ENCODE data around the gene SPATA22. TPM values are rescaled to one million over a fixed set of nuclear protein-coding genes. Genes with fewer than 3 reads are reported as not detected.
A peak's percentile ranks its signal among the peaks of the same experiment; 100 is the strongest.

Gene SPATA22
- total RNA-seq, 4 donors from 2014 or later = 1.6 TPM; not detected in 3

DNA sequence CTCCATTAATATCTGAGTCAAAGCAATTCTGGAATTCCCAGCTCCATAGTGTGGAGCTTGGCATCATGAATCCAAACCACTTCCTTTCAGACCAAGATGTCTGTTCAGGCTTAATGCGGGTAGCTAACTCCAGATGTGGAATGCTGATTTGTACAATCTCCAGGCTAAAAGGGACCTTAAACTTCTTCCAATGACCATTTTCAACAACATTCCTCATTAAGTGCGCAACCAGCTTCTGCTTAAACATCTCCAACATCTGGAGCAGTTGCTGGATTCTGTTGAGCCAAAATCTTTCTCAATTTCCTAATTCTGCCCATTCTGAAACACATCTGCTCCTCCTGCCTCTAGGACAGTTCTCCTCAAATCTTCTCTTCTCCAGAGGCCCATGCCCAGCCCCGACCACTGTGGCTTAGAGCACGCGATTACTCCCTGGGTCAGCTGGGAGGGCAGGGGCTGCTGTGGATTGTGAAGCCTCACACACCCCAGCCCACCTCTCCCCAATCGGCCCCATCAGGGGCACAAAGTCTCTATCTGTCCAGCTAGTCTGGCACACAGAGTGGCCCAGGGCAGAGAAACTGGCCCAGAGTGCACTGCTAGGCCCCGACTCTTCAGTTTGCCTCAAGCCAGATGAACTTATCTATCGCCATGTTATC is 40.4 kb upstream of the SPATA22 start:
- 58 to 69% methylated on average over 7 of the region's 8 CpGs for WGBS, 2 donors
- intact Hi-C loops (cut with DNase I; ENCODE audit: low total_unique reads) = no loop called here
- TF ChIP-seq POLR2A (IDR thresholded peaks at IDR 0.05) (no peak), CTCF (IDR thresholded peaks at IDR 0.05) (no peak)
- no peak overlapping the region for H3K4me3 ChIP-seq (ENCODE audit: low read depth, poor library complexity, severe bottlenecking)
- DNase-seq (ENCODE audit: low spot score in 2 of 2) = no peak

- WGBS, 2 donors = 67 to 68% methylated on average over 7 of the region's 7 CpGs
- no peak overlapping the region for H3K4me3 ChIP-seq (ENCODE audit: low read depth, poor library complexity, severe bottlenecking)
- TF ChIP-seq CTCF (IDR thresholded peaks at IDR 0.05) (no peak), POLR2A (IDR thresholded peaks at IDR 0.05) (no peak)
- DNase-seq (ENCODE audit: low spot score in 2 of 2) = peak in 1 of 2 donors; percentile 4
- intact Hi-C loops (cut with DNase I; ENCODE audit: low total_unique reads) = no loop called here
Measured at GRCh38 chr17:3510090-3510489, 38.5 kb upstream of the SPATA22 start.

GRCh38 chr17:3507869-3508268 is 36.2 kb upstream of the SPATA22 start:
- TF ChIP-seq CTCF (IDR thresholded peaks at IDR 0.05) (no peak), POLR2A (IDR thresholded peaks at IDR 0.05) (no peak)
- WGBS, 2 donors = 79 to 84% methylated on average over 3 of the region's 3 CpGs

DNA sequence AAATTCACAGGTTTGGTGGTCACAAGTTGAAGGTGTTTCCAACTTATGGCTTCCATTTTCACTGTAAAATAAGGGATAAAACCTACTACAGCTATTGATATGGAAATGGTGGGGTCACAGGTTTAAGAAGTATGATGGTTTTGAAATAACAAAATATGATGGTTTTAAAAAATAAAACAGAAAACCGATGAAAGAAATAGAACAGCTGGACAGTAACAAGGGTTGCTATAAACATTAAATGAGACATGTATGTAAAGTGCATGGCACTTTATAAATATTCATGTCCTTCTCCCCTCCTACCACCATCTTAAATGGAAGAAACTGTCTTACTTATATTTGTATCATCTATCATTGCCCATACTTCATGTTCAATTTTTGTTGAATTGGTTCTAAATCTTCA is 35.5 kb upstream of the SPATA22 start:
- WGBS, 2 donors = 79 to 89% methylated on average over 1 of the region's 1 CpG
- H3K4me3 ChIP-seq (ENCODE audit: low read depth, poor library complexity, severe bottlenecking) = no peak overlapping the region
- intact Hi-C loops (cut with DNase I; ENCODE audit: low total_unique reads) = no loop called here
- no peak for DNase-seq (ENCODE audit: low spot score in 2 of 2)
- no peak for TF ChIP-seq CTCF (IDR thresholded peaks at IDR 0.05)
- TF ChIP-seq POLR2A (IDR thresholded peaks at IDR 0.05) = no peak

More at GRCh38 chr17:3507869-3508268, 36.2 kb upstream of the SPATA22 start:
- intact Hi-C loops (cut with DNase I; ENCODE audit: low total_unique reads) = no loop called here
- no peak overlapping the region for H3K4me3 ChIP-seq (ENCODE audit: low read depth, poor library complexity, severe bottlenecking)
- no peak for DNase-seq (ENCODE audit: low spot score in 2 of 2)

- H3K4me3 ChIP-seq (ENCODE audit: low read depth, poor library complexity, severe bottlenecking) = no peak overlapping the region
- intact Hi-C loops (cut with DNase I; ENCODE audit: low total_unique reads) = no loop called here
- no peak for DNase-seq (ENCODE audit: low spot score in 2 of 2)
- 96 to 100% methylated on average over 2 of the region's 2 CpGs for WGBS, 2 donors
- TF ChIP-seq CTCF (IDR thresholded peaks at IDR 0.05) (no peak), POLR2A (IDR thresholded peaks at IDR 0.05) (no peak)
Measured at GRCh38 chr17:3506054-3506453, 34.4 kb upstream of the SPATA22 start.

GRCh38 chr17:3505008-3505407 is 33.4 kb upstream of the SPATA22 start:
- 90 to 95% methylated on average over 7 of the region's 7 CpGs for WGBS, 2 donors
- no peak overlapping the region for H3K4me3 ChIP-seq (ENCODE audit: low read depth, poor library complexity, severe bottlenecking)
- TF ChIP-seq POLR2A (IDR thresholded peaks at IDR 0.05) = no peak
- TF ChIP-seq CTCF (IDR thresholded peaks at IDR 0.05) = no peak
- no peak for DNase-seq (ENCODE audit: low spot score in 2 of 2)
- intact Hi-C loops (cut with DNase I; ENCODE audit: low total_unique reads) = no loop called here

Data from lower leg skin (tissue), 4 donors.